ENCODE data around the gene TIGAR.

Gene TIGAR

DNA sequence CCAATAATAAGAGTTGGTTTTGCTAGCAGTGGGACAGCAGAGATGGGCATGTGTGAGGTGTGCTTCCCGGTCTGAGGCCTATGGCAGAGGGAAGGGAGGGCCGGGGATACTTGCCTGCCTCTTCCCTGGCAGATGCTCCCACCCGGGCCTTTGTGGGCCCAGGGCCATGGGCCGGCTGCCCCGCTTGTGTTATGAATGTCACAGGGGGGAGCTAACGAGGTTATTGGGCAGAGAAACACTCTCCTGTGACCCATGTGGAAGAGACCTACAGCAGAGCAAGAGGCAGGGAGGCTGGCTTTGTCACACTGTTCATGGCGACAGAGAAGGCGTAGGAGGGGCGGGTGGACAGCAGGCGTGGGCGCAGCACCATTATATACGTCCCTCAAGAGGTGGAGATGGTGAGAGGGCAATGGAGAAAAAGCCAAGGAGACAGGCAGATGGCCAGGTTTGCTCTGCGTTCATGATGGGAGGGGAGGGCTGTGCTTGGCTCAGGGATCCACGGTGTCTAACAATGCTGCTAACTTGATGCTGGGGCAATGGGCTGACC lies 34.2 kb upstream of the TIGAR start:
- no peaks in the 10 kb centered on the region for H3K9me2 ChIP-seq (replicated peaks; ENCODE audit: insufficient read depth, low read length)
- no peak overlapping the region for H3K4me3 ChIP-seq (ENCODE audit: insufficient read depth, low read length, poor library complexity, severe bottlenecking)
- no peaks in the 10 kb centered on the region for H3F3A ChIP-seq (ENCODE audit: insufficient read depth)
- no peak for TF ChIP-seq EZH2phosphoT487 (conservative IDR thresholded peaks at IDR 0.05; ENCODE audit: low read length)
- TF ChIP-seq, protein P1, sequence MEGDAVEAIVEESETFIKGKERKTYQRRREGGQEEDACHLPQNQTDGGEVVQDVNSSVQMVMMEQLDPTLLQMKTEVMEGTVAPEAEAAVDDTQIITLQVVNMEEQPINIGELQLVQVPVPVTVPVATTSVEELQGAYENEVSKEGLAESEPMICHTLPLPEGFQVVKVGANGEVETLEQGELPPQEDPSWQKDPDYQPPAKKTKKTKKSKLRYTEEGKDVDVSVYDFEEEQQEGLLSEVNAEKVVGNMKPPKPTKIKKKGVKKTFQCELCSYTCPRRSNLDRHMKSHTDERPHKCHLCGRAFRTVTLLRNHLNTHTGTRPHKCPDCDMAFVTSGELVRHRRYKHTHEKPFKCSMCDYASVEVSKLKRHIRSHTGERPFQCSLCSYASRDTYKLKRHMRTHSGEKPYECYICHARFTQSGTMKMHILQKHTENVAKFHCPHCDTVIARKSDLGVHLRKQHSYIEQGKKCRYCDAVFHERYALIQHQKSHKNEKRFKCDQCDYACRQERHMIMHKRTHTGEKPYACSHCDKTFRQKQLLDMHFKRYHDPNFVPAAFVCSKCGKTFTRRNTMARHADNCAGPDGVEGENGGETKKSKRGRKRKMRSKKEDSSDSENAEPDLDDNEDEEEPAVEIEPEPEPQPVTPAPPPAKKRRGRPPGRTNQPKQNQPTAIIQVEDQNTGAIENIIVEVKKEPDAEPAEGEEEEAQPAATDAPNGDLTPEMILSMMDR (IDR thresholded peaks at IDR 0.05; ENCODE audit: insufficient read depth, low read length, poor library complexity, severe bottlenecking) = no peak
- H3K9me3 ChIP-seq (ENCODE audit: insufficient read depth, low read length) = no peaks in the 10 kb centered on the region
- H3K36me3 ChIP-seq (ENCODE audit: low read length) = no peaks in the 10 kb centered on the region
- H4K20me1 ChIP-seq (ENCODE audit: low read depth, low read length) = no peaks in the 10 kb centered on the region
- H3K79me2 ChIP-seq (ENCODE audit: insufficient read depth, low read length) = no peaks in the 10 kb centered on the region
- H2AFZ ChIP-seq (ENCODE audit: low read depth, low read length, severe bottlenecking) = no peak overlapping the region
- H3K27ac ChIP-seq (ENCODE audit: low read depth, low read length) = no peak overlapping the region
- no peak overlapping the region for H3K4me2 ChIP-seq (ENCODE audit: low read depth, low read length, poor library complexity, severe bottlenecking)
- no peaks in the 10 kb centered on the region for H3K27me3 ChIP-seq (ENCODE audit: low read length)
- no peak overlapping the region for H3K9ac ChIP-seq (ENCODE audit: low read length)

DNA sequence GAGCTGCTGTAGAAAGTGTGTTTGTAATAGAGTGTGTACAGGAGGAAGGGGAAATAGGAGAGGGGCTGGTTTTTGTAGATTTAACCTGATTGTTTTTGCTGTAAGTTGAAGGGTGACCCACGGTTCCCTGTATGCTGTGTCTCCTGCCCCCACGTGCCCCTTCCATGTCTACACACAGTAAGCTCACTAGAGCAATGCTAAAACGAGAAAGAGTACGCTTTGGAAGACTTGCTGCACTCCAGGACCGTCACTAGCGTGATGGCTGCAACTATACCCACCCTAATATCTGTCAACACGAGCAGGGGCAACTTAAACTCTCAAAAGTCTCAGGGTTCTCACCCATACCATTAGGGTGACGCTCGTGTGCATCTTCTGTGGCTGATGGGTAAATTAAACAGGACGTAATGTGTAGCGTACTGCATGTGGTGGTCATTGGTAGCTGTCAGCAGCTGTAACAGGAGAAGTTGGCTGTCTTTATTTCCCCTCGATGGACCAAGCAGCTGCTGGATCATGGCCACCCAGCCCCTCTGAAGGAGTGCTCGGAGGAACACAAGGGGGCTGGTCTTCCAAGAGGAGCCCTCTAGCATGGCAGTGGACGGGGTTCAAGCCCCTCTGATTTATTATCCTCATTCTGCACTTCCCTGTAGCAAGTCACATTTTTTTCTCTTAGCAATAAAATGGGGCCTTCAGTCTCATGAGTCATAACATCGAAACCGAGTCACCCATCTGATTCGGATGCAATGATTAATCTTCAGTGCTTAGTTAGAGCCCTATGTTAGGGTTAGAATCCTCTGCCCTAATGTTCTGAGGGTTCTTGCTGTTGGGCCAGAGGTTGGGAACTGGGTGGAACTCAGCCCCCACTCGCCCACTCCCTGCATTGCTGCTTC lies 33.4 kb upstream of the TIGAR start:
- Histone ChIP-seq H3K4me3 (ENCODE audit: insufficient read depth, low read length, poor library complexity, severe bottlenecking) (no peak overlapping the region), H3K79me2 (ENCODE audit: insufficient read depth, low read length) (no peaks in the 10 kb centered on the region), H3F3A (ENCODE audit: insufficient read depth) (no peaks in the 10 kb centered on the region), H3K27me3 (ENCODE audit: low read length) (no peaks in the 10 kb centered on the region), H2AFZ (ENCODE audit: low read depth, low read length, severe bottlenecking) (no peak overlapping the region), H4K20me1 (ENCODE audit: low read depth, low read length) (no peaks in the 10 kb centered on the region), H3K36me3 (ENCODE audit: low read length) (no peaks in the 10 kb centered on the region), H3K9me2 (replicated peaks; ENCODE audit: insufficient read depth, low read length) (no peaks in the 10 kb centered on the region), H3K9me3 (ENCODE audit: insufficient read depth, low read length) (no peaks in the 10 kb centered on the region), H3K27ac (ENCODE audit: low read depth, low read length) (no peak overlapping the region), H3K9ac (ENCODE audit: low read length) (no peak overlapping the region), H3K4me2 (ENCODE audit: low read depth, low read length, poor library complexity, severe bottlenecking) (no peak overlapping the region)
- no peak for TF ChIP-seq EZH2phosphoT487 (conservative IDR thresholded peaks at IDR 0.05; ENCODE audit: low read length)
- TF ChIP-seq, protein P1 (IDR thresholded peaks at IDR 0.05; ENCODE audit: insufficient read depth, low read length, poor library complexity, severe bottlenecking) = no peak

DNA sequence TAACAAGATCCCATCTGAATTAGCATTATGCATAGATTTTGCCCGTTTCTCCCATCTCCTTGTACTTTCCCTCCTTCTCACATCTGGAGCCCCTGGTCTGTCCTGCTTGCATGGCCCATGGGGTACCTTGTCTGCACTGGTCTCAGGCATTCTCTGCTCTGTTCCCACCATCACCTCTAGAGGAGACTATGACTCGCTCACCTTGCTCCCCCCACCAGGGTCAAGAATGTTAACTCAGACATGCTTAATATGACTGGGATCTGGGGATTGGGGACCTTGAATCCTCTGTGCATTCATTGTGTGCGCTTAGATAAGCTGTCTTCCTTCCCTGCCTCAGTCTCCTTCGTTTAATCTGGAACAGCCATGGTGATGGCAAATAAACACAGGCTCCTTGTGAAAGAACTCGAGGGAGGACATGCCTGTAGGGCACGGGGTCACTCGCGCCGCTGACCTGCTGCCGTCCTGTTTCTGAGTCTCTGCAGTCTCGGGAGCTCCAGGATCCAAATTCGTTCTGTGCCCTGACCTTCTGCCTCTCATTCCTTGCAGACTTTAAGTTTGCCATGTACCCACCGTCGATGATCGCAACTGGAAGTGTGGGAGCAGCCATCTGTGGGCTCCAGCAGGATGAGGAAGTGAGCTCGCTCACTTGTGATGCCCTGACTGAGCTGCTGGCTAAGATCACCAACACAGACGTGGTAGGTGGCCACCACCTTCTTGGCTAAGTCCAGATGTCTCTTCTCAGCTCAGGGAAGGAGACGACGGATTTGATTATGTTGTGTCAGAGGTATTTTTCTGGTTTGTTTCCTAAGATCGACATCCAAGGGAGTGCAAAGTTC lies 32.5 kb upstream of the TIGAR start:
- H3K36me3 ChIP-seq (ENCODE audit: low read length) = no peaks in the 10 kb centered on the region
- H3K27me3 ChIP-seq (ENCODE audit: low read length) = no peaks in the 10 kb centered on the region
- H3K27ac ChIP-seq (ENCODE audit: low read depth, low read length) = no peak overlapping the region
- H2AFZ ChIP-seq (ENCODE audit: low read depth, low read length, severe bottlenecking) = no peak overlapping the region
- H4K20me1 ChIP-seq (ENCODE audit: low read depth, low read length) = no peaks in the 10 kb centered on the region
- TF ChIP-seq EZH2phosphoT487 (conservative IDR thresholded peaks at IDR 0.05; ENCODE audit: low read length) = no peak
- TF ChIP-seq, protein P1 (IDR thresholded peaks at IDR 0.05; ENCODE audit: insufficient read depth, low read length, poor library complexity, severe bottlenecking) = no peak
- H3K9ac ChIP-seq (ENCODE audit: low read length) = no peak overlapping the region
- no peak overlapping the region for H3K4me2 ChIP-seq (ENCODE audit: low read depth, low read length, poor library complexity, severe bottlenecking)
- H3F3A ChIP-seq (ENCODE audit: insufficient read depth) = no peaks in the 10 kb centered on the region
- H3K9me2 ChIP-seq (replicated peaks; ENCODE audit: insufficient read depth, low read length) = no peaks in the 10 kb centered on the region
- H3K79me2 ChIP-seq (ENCODE audit: insufficient read depth, low read length) = no peaks in the 10 kb centered on the region
- no peaks in the 10 kb centered on the region for H3K9me3 ChIP-seq (ENCODE audit: insufficient read depth, low read length)
- H3K4me3 ChIP-seq (ENCODE audit: insufficient read depth, low read length, poor library complexity, severe bottlenecking) = no peak overlapping the region
